ENCODE measurements around the gene DMD. TPM values are rescaled to one million over a fixed set of nuclear protein-coding genes. Genes with fewer than 3 reads are reported as not detected.
"Not testable (repeated sequence)": the region's sequence is repeated elsewhere in the genome, so short reads cannot be mapped to it uniquely, and the experiment has no call there.

The DMD gene
- total RNA-seq, 1 donor from 2014 or later: 2.5 TPM

DNA sequence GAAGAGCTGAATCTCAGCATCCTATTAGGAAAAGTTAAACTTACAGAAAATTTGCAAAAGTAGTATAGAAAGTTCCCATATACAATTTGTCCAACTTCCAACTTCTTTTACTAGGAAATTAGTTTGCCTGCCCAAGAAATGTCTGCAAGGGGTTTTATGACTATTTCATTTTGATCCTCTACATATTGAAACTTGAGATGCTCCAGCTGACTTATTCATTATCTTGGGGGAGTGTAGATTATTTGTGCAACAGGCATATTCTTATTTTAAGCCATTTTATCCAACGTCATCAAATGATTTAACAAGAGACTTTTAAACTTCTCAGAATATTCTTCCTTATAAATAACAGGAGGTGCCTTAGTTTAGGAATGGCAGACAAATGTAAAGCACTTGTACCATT lies 1822.4 kb downstream of the DMD start:
- TF ChIP-seq, protein P1, sequence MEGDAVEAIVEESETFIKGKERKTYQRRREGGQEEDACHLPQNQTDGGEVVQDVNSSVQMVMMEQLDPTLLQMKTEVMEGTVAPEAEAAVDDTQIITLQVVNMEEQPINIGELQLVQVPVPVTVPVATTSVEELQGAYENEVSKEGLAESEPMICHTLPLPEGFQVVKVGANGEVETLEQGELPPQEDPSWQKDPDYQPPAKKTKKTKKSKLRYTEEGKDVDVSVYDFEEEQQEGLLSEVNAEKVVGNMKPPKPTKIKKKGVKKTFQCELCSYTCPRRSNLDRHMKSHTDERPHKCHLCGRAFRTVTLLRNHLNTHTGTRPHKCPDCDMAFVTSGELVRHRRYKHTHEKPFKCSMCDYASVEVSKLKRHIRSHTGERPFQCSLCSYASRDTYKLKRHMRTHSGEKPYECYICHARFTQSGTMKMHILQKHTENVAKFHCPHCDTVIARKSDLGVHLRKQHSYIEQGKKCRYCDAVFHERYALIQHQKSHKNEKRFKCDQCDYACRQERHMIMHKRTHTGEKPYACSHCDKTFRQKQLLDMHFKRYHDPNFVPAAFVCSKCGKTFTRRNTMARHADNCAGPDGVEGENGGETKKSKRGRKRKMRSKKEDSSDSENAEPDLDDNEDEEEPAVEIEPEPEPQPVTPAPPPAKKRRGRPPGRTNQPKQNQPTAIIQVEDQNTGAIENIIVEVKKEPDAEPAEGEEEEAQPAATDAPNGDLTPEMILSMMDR (IDR thresholded peaks at IDR 0.05; ENCODE audit: insufficient read depth, low read length, poor library complexity, severe bottlenecking): no peak
- no peak for DNase-seq (ENCODE audit: low read depth)
- Histone ChIP-seq H3K27me3 (ENCODE audit: control insufficient read depth, insufficient read depth, low read length) (no peaks in the 10 kb centered on the region), H3K36me3 (ENCODE audit: control insufficient read depth, insufficient read depth, low read length) (no peaks in the 10 kb centered on the region), H3K4me3 (ENCODE audit: low read depth, low read length) (no peak overlapping the region)

DNA sequence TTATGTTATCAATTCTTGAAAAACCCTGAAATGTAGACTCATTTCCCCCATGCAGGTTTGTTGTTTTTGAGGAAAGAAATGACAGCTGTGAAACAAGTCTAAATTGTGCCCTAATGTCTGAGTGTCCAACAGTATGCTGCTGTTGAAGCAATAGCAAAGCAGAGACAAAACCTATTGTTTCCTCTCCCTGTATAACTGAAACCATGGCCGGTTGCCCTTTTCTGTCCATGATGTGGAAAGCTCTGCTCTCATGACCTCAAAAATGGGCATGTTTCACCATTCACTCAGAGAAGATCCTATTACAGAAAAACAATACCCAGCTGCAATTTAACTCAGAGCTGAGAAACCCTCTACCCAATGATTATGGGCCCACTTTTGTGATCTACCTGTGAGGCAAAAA lies 1826.9 kb downstream of the DMD start:
- Histone ChIP-seq H3K4me3 (ENCODE audit: low read depth, low read length) (no peak overlapping the region), H3K36me3 (ENCODE audit: control insufficient read depth, insufficient read depth, low read length) (no peaks in the 10 kb centered on the region), H3K27me3 (ENCODE audit: control insufficient read depth, insufficient read depth, low read length) (no peaks in the 10 kb centered on the region)
- TF ChIP-seq, protein P1 (IDR thresholded peaks at IDR 0.05; ENCODE audit: insufficient read depth, low read length, poor library complexity, severe bottlenecking): no peak
- no peak for DNase-seq (ENCODE audit: low read depth)

GRCh38 chrX:31383991-31384390 lies 1827.4 kb downstream of the DMD start:
- no peak for DNase-seq (ENCODE audit: low read depth)
- Histone ChIP-seq H3K27me3 (ENCODE audit: control insufficient read depth, insufficient read depth, low read length) (no peaks in the 10 kb centered on the region), H3K36me3 (ENCODE audit: control insufficient read depth, insufficient read depth, low read length) (no peaks in the 10 kb centered on the region), H3K4me3 (ENCODE audit: low read depth, low read length) (no peak overlapping the region)
- TF ChIP-seq, protein P1 (IDR thresholded peaks at IDR 0.05; ENCODE audit: insufficient read depth, low read length, poor library complexity, severe bottlenecking): no peak

DNA sequence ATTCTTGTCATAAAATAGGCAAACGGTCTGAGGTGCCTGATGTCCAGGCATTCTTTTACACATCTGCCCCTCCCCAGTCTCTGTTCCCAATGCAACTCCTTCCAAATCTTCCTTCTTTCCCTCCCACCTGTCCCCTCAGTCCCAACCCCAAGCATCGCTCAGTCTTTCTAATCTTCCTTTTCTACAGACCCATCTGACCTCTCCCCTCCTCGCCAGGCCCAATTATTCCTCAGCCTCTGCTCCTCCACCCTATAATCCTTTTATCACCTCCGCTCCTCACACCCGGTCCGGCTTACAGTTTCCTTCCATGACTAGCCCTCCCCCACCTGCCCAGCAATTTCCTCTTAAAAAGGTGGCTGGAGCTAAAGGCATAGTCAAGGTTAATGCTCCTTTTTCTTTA lies 1832.4 kb downstream of the DMD start:
- H3K36me3 ChIP-seq (ENCODE audit: control insufficient read depth, insufficient read depth, low read length); H3K27me3 ChIP-seq (ENCODE audit: control insufficient read depth, insufficient read depth, low read length); DNase-seq (ENCODE audit: low read depth); H3K4me3 ChIP-seq (ENCODE audit: low read depth, low read length): not testable (repeated sequence)

DNA sequence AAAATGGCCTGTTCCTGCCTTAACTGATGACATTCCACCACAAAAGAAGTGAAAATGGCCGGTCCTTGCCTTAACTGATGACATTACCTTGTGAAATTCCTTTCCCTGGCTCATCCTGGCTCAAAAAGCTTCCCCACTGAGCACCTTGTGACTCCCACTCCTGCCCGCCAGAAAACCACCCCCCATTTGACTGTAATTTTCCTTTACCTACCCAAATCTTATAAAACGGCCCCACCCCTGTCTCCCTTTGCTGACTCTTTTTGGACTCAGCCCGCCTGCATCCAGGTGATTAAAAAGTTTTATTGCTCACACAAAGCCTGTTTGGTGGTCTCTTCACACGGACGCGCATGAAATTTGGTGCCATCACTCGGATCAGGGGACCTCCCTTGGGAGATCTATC lies 1833.5 kb downstream of the DMD start:
- not testable (repeated sequence) for H3K4me3 ChIP-seq (ENCODE audit: low read depth, low read length); DNase-seq (ENCODE audit: low read depth); H3K36me3 ChIP-seq (ENCODE audit: control insufficient read depth, insufficient read depth, low read length); H3K27me3 ChIP-seq (ENCODE audit: control insufficient read depth, insufficient read depth, low read length)

GRCh38 chrX:31376408-31377022 lies 1834.8 kb downstream of the DMD start:
- no peak overlapping the region for H3K4me3 ChIP-seq (ENCODE audit: low read depth, low read length)
- H3K27me3 ChIP-seq (ENCODE audit: control insufficient read depth, insufficient read depth, low read length): no peaks in the 10 kb centered on the region
- H3K36me3 ChIP-seq (ENCODE audit: control insufficient read depth, insufficient read depth, low read length): no peaks in the 10 kb centered on the region
- TF ChIP-seq, protein P1 (IDR thresholded peaks at IDR 0.05; ENCODE audit: insufficient read depth, low read length, poor library complexity, severe bottlenecking): no peak
- DNase-seq (ENCODE audit: low read depth): no peak

GRCh38 chrX:31374786-31375185 lies 1836.6 kb downstream of the DMD start:
- no peak for DNase-seq (ENCODE audit: low read depth)
- Histone ChIP-seq H3K4me3 (ENCODE audit: low read depth, low read length) (no peak overlapping the region), H3K27me3 (ENCODE audit: control insufficient read depth, insufficient read depth, low read length) (no peaks in the 10 kb centered on the region), H3K36me3 (ENCODE audit: control insufficient read depth, insufficient read depth, low read length) (no peaks in the 10 kb centered on the region)
- TF ChIP-seq, protein P1 (IDR thresholded peaks at IDR 0.05; ENCODE audit: insufficient read depth, low read length, poor library complexity, severe bottlenecking): no peak

All from kidney epithelial cell (primary cell).